Gastrocnemius medialis (tissue), 4 donors: ENCODE results near the gene PHACTR1. TPM values are rescaled to one million over a fixed set of nuclear protein-coding genes. Genes with fewer than 3 reads are reported as not detected.

Experiments used
- ATAC-seq, 2 donors: fragments of 150-250 bp; one replicate each; pipeline ENCODE4 v1.9.1; 2016
- DNase-seq, 2 donors: peaks; one replicate each; pipeline ENCODE4 v3.0.0-alpha.2; 2019
- H3K27ac ChIP-seq, 4 donors: fragments of 200-600 bp; sonication (generic); 1 replicate in 1 of 4; 2 replicates in 3 of 4; pipeline ENCODE4 v1.5.1; 2016 to 2018; ENCODE audit warnings: mild to moderate bottlenecking in 2 of 4, moderate library complexity in 1 of 4
- H3K27me3 ChIP-seq, 3 donors: fragments of 200-600 bp; sonication (generic) in 2 of 3; 1 replicate in 1 of 3; 2 replicates in 2 of 3; pipeline versions ENCODE4 v1.5.1 to v1.6.0; 2016 to 2019; ENCODE audit warnings: mild to moderate bottlenecking in 1 of 3, moderate library complexity in 1 of 3
- H3K36me3 ChIP-seq, 2 donors: fragments of 200-600 bp; sonication (generic) in 1 of 2; one replicate each; pipeline ENCODE4 v1.5.1; 2017 to 2018
- H3K4me1 ChIP-seq, 2 donors: fragments of 200-600 bp; sonication (generic) in 1 of 2; one replicate each; pipeline ENCODE4 v1.5.1; 2016 to 2017; ENCODE audit warnings: mild to moderate bottlenecking in 2 of 2
- H3K4me3 ChIP-seq, 4 donors: fragments of 200-600 bp; sonication (generic) in 3 of 4; 1 replicate in 1 of 4; 2 replicates in 3 of 4; pipeline ENCODE4 v1.5.1; 2016 to 2019; ENCODE audit warnings: mild to moderate bottlenecking in 2 of 4
- H3K9me3 ChIP-seq, 3 donors: fragments of 200-600 bp; sonication (generic) in 2 of 3; 1 replicate in 1 of 3; 2 replicates in 2 of 3; pipeline ENCODE4 v1.5.1; 2016 to 2019
- CTCF ChIP-seq, 5 experiments: fragments of 450-650 bp in 3 of 5; fragments of 200-600 bp in 2 of 5; sonication (generic) in 2 of 5; IDR thresholded peaks in 4 of 5; conservative IDR thresholded peaks in 1 of 5; 1 replicate in 4 of 5; 2 replicates in 1 of 5; pipeline ENCODE4 v1.5.1; 2016 to 2019; ENCODE audit warnings: antibody characterized with exemption in 5 of 5, mild to moderate bottlenecking in 3 of 5, moderate library complexity in 3 of 5
- POLR2A ChIP-seq, 2 donors: fragments of 450-650 bp; IDR thresholded peaks; one replicate each; pipeline ENCODE4 v1.6.1; 2017; ENCODE audit warnings: antibody characterized with exemption in 2 of 2, mild to moderate bottlenecking in 2 of 2, moderate library complexity in 2 of 2
- in situ Hi-C, 4 donors: fragments of 200-750 bp; cut with MboI; loops; one replicate each; pipeline versions ENCODE4 v1.15.0 to v1.8.0; 2017; ENCODE audit warnings: low sequenced_read_pairs in 4 of 4
- intact Hi-C: fragments of 100-400 bp; cut with DNase I; formaldehyde crosslinking; loops from one replicate; pipeline ENCODE4 v1.15.1; 2023; ENCODE audit warnings: low total_unique reads
- total RNA-seq, 4 donors: library from RNA; depleted of rRNA; stranded (reverse); fragments of >200 nt; gene quantifications; one replicate each; pipeline versions ENCODE4 v1.1.0 to v1.2.3, GENCODE V29; 2016

The PHACTR1 gene
- total RNA-seq, 4 donors from 2014 or later: 0.07 to 0.82 (median 0.21) TPM

DNA sequence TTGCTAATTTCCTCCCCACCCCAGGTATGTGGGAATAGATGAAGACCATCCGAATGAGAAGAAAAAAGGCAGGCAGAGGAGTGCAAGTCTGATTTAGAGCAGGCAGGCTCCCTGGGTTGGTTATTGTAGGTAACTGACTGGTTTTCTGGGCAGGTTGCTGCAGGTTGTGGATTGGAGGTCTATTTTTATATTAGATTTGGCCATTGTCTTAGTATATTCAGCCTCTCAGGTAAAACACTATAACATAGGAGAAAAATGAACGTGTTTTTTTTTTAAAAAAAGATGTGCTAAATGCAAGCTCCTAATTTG, 612.3 kb downstream of the PHACTR1 start:
- H3K9me3 ChIP-seq: no peaks in the 10 kb centered on the region
- peak overlapping the region; percentile 89 to 98 (median 94) for H3K4me3 ChIP-seq
- TF ChIP-seq CTCF (IDR thresholded peaks at IDR 0.05 in 4 of 5, conservative IDR thresholded peaks at IDR 0.05 in 1 of 5) (no peak), POLR2A (IDR thresholded peaks at IDR 0.05) (no peak)
- no peaks in the 10 kb centered on the region for H3K27me3 ChIP-seq
- ATAC-seq (no peak), DNase-seq (no peak)
- intact Hi-C loops (loop anchor here (1.0 to 5.0 kb wide), 3 partner anchors 246 to 483 kb away; partner anchors contain the start of genes MCUR1, NOL7 and SIRT5), in situ Hi-C loops (loop anchor here in 2 of 4 donors (10.0 to 25.0 kb wide), 3 partner anchors 414 to 733 kb away; no protein-coding TSS in a partner anchor)
- H3K4me1 ChIP-seq: peaks cover 13 to 19% of the 10 kb centered on the region in 2 donors
- peaks cover 0 to 3% of the 10 kb centered on the region in 2 donors for H3K36me3 ChIP-seq
- peak overlapping the region; percentile 90 to 97 (median 96) for H3K27ac ChIP-seq

- no peak for ATAC-seq
- Histone ChIP-seq H3K9me3 (no peaks in the 10 kb centered on the region), H3K27me3 (no peaks in the 10 kb centered on the region), H3K36me3 (no peaks in the 10 kb centered on the region), H3K4me3 (no peak overlapping the region), H3K27ac (no peak overlapping the region), H3K4me1 (peaks cover 13 to 19% of the 10 kb centered on the region in 2 donors)
- no peak for DNase-seq
- TF ChIP-seq CTCF (IDR thresholded peaks at IDR 0.05 in 4 of 5, conservative IDR thresholded peaks at IDR 0.05 in 1 of 5) (peak; percentile 24 to 63 (median 40)), POLR2A (IDR thresholded peaks at IDR 0.05) (no peak)
- in situ Hi-C loops: loop anchor here in 3 of 4 donors (10.0 to 25.0 kb wide), 4 partner anchors 203 to 731 kb away; no protein-coding TSS in a partner anchor
- intact Hi-C loops: loop anchor here (2.0 to 5.0 kb wide), 3 partner anchors 66 to 421 kb away; no protein-coding TSS in a partner anchor
Observed at GRCh38 chr6:13331516-13332348, 615.2 kb downstream of the PHACTR1 start.

- H3K36me3 ChIP-seq: no peaks in the 10 kb centered on the region
- in situ Hi-C loops (loop anchor here in 3 of 4 donors (10.0 to 25.0 kb wide), 4 partner anchors 202 to 730 kb away; no protein-coding TSS in a partner anchor), intact Hi-C loops (loop anchor here (5.0 kb wide), 2 partner anchors 65 to 135 kb away; no protein-coding TSS in a partner anchor)
- no peaks in the 10 kb centered on the region for H3K9me3 ChIP-seq
- DNase-seq: no peak
- no peak overlapping the region for H3K27ac ChIP-seq
- no peak for TF ChIP-seq POLR2A (IDR thresholded peaks at IDR 0.05)
- TF ChIP-seq CTCF (IDR thresholded peaks at IDR 0.05 in 4 of 5, conservative IDR thresholded peaks at IDR 0.05 in 1 of 5): no peak
- no peak overlapping the region for H3K4me3 ChIP-seq
- no peaks in the 10 kb centered on the region for H3K27me3 ChIP-seq
- ATAC-seq: no peak
- peaks cover 9 to 14% of the 10 kb centered on the region in 2 donors for H3K4me1 ChIP-seq
Observed at GRCh38 chr6:13332349-13332706, 615.8 kb downstream of the PHACTR1 start.

- TF ChIP-seq CTCF (IDR thresholded peaks at IDR 0.05 in 4 of 5, conservative IDR thresholded peaks at IDR 0.05 in 1 of 5) (no peak), POLR2A (IDR thresholded peaks at IDR 0.05) (no peak)
- DNase-seq (no peak), ATAC-seq (no peak)
- H3K27ac ChIP-seq: no peak overlapping the region
- no peaks in the 10 kb centered on the region for H3K36me3 ChIP-seq
- no peaks in the 10 kb centered on the region for H3K9me3 ChIP-seq
- H3K27me3 ChIP-seq: no peaks in the 10 kb centered on the region
- intact Hi-C loops (loop anchor here (5.0 kb wide), 4 partner anchors 62 to 732 kb away; partner anchors contain the start of gene GFOD1), in situ Hi-C loops (loop anchor here (5.0 to 25.0 kb wide), 5 partner anchors 197 to 727 kb away; no protein-coding TSS in a partner anchor)
- no peak overlapping the region for H3K4me3 ChIP-seq
- no peaks in the 10 kb centered on the region for H3K4me1 ChIP-seq
Observed at GRCh38 chr6:13334953-13335352, 618.4 kb downstream of the PHACTR1 start.
